Measurements from ENCODE around the gene MAP1A.

DNA sequence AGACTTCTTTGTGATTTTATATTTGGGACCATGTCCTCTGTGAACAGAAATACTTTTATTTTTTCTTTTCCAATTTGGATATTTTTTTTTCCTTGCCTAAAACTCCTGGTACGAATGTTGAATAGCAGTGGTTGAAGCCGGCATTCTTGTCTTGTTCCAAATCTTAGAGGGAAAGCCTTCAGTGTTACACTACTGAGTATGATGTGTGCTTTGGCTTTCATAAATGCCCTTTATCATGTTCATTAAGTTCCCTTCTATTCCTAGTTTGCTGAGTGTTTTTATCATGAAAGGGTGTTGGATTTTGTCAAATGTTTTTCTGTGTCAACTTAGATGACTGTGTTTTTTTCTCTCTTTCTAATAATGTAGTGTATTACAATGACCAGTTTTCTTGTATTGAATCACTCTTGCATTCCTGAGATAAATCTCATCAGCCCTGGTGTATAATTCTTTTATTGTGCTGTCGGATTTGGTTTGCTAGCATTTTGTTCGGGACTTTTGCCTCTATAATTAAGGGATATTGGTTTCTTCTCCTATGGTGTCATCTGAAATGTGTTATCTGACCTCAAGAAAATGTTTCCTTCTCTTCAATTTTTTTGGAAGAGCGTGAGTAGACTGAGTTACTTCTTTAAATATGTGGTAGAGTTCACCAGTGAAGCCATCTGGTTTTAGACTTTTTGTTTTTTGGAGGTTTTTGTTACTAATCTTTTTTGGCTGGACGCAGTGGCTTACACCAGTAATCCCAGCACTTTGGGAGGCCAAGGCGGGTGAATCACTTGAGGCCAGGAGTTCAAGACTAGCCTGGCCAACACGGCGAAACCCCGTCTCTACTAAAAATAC, 33.3 kb downstream of the MAP1A start:
- TF ChIP-seq, protein P1, sequence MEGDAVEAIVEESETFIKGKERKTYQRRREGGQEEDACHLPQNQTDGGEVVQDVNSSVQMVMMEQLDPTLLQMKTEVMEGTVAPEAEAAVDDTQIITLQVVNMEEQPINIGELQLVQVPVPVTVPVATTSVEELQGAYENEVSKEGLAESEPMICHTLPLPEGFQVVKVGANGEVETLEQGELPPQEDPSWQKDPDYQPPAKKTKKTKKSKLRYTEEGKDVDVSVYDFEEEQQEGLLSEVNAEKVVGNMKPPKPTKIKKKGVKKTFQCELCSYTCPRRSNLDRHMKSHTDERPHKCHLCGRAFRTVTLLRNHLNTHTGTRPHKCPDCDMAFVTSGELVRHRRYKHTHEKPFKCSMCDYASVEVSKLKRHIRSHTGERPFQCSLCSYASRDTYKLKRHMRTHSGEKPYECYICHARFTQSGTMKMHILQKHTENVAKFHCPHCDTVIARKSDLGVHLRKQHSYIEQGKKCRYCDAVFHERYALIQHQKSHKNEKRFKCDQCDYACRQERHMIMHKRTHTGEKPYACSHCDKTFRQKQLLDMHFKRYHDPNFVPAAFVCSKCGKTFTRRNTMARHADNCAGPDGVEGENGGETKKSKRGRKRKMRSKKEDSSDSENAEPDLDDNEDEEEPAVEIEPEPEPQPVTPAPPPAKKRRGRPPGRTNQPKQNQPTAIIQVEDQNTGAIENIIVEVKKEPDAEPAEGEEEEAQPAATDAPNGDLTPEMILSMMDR (IDR thresholded peaks at IDR 0.05; ENCODE audit: low read depth, low read length) = no peak
- TF ChIP-seq EZH2phosphoT487 (IDR thresholded peaks at IDR 0.05; ENCODE audit: low read depth) = no peak
